ENCODE measurements around the gene ANKRD29. TPM values are rescaled to one million over a fixed set of nuclear protein-coding genes. Genes with fewer than 3 reads are reported as not detected.

ANKRD29 gene
- total and polyA plus RNA-seq, 10 of the 15 experiments (the other 5 are each of a cell fraction or from before 2014, with no cell fraction given): 0.53 to 9.2 (median 1.6) TPM

DNA sequence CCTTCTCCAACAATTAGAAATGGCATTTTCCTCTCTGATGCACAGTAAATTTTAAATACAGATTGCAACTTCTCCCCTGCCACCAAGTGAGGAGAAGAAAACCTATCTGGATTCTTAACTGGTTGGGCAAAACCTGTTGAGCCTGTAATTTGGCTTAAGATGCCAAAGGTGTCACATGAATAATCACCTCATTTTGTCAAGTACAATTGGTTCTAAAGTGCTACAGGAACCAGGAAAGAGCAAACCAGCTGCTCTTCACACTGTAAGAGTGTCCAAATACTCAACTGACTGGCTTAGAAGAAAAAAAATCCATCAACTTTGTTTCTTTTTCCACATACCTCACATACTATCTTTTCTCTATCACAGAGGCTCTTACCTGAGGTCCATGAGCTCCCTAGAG is 111.8 kb downstream of the ANKRD29 start (continued):
- TF ChIP-seq EGR1 (IDR thresholded peaks at IDR 0.05; ENCODE audit: borderline replicate concordance in 1 of 2, low read depth in 2 of 2, low read length in 2 of 2) (no peak), NKRF (conservative IDR thresholded peaks at IDR 0.05) (no peak), NRF1 (conservative IDR thresholded peaks at IDR 0.05; ENCODE audit: low read depth, low read length) (no peak), CBX3 (IDR thresholded peaks at IDR 0.05; ENCODE audit: borderline replicate concordance, low read depth) (no peak), ELK1 (IDR thresholded peaks at IDR 0.05; ENCODE audit: low read depth, low read length) (no peak), FOXM1 (IDR thresholded peaks at IDR 0.05; ENCODE audit: low read depth, low read length) (no peak)
- TF ChIP-seq, protein P1, sequence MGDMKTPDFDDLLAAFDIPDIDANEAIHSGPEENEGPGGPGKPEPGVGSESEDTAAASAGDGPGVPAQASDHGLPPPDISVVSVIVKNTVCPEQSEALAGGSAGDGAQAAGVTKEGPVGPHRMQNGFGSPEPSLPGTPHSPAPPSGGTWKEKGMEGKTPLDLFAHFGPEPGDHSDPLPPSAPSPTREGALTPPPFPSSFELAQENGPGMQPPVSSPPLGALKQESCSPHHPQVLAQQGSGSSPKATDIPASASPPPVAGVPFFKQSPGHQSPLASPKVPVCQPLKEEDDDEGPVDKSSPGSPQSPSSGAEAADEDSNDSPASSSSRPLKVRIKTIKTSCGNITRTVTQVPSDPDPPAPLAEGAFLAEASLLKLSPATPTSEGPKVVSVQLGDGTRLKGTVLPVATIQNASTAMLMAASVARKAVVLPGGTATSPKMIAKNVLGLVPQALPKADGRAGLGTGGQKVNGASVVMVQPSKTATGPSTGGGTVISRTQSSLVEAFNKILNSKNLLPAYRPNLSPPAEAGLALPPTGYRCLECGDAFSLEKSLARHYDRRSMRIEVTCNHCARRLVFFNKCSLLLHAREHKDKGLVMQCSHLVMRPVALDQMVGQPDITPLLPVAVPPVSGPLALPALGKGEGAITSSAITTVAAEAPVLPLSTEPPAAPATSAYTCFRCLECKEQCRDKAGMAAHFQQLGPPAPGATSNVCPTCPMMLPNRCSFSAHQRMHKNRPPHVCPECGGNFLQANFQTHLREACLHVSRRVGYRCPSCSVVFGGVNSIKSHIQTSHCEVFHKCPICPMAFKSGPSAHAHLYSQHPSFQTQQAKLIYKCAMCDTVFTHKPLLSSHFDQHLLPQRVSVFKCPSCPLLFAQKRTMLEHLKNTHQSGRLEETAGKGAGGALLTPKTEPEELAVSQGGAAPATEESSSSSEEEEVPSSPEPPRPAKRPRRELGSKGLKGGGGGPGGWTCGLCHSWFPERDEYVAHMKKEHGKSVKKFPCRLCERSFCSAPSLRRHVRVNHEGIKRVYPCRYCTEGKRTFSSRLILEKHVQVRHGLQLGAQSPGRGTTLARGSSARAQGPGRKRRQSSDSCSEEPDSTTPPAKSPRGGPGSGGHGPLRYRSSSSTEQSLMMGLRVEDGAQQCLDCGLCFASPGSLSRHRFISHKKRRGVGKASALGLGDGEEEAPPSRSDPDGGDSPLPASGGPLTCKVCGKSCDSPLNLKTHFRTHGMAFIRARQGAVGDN (IDR thresholded peaks at IDR 0.05): no peak

Small RNA genes lying within 50 kb of the gene (small RNA-seq; reads per million reads assigned to genes)
- gene RF00019: not detected

Other genes starting within 250 kb of the ANKRD29 start
- 48.2 and 49.1 TPM in 2 replicates for gene RIOK3, start 209.6 kb downstream of the ANKRD29 start, total RNA-seq (2014; rRNA removed)
- gene RIOK3, start 209.6 kb downstream of the ANKRD29 start, total RNA-seq (2014; rRNA removed; fragmentation: Illumina TruSeq; extraction: Trizol): 68.8 and 72.4 TPM in 2 replicates
- 44.1 and 45.6 TPM in 2 replicates for gene RIOK3, start 209.6 kb downstream of the ANKRD29 start, total RNA-seq (2021)
- 87.5 and 132 TPM in 2 replicates for gene RIOK3, start 209.6 kb downstream of the ANKRD29 start, polyA plus RNA-seq (2011; rRNA removed)
- 59.5 and 68.1 TPM in 2 replicates for gene RIOK3, start 209.6 kb downstream of the ANKRD29 start, polyA plus RNA-seq (2014; fragmentation: Illumina TruSeq; extraction: Trizol)
- 10 to 100 TPM; 18.0 to 28.1 TPM for gene RIOK3, start 209.6 kb downstream of the ANKRD29 start, polyA plus RNA-seq (2014; fragmentation: Nextera tagmentation; extraction: Ambion mirVana)
- 36.4 and 41.5 TPM in 2 replicates for gene RIOK3, start 209.6 kb downstream of the ANKRD29 start, polyA plus RNA-seq (2014; rRNA removed)
- 10 to 100 TPM; 68.9 to 70.8 TPM for gene RIOK3, start 209.6 kb downstream of the ANKRD29 start, polyA plus RNA-seq (2016; fragmentation: Nextera tagmentation; extraction: Ambion mirVana)
- gene RMC1, start 159.4 kb downstream of the ANKRD29 start, total RNA-seq (2014; rRNA removed): 47.4 and 51.9 TPM in 2 replicates
- 38.3 and 40.3 TPM in 2 replicates for gene RMC1, start 159.4 kb downstream of the ANKRD29 start, total RNA-seq (2014; rRNA removed; fragmentation: Illumina TruSeq; extraction: Trizol)
- gene RMC1, start 159.4 kb downstream of the ANKRD29 start, total RNA-seq (2021): 41.9 TPM in 2 replicates
- 49.3 and 51.4 TPM in 2 replicates for gene RMC1, start 159.4 kb downstream of the ANKRD29 start, polyA plus RNA-seq (2011; rRNA removed)
- 42.2 and 49.6 TPM in 2 replicates for gene RMC1, start 159.4 kb downstream of the ANKRD29 start, polyA plus RNA-seq (2014; fragmentation: Illumina TruSeq; extraction: Trizol)
- gene RMC1, start 159.4 kb downstream of the ANKRD29 start, polyA plus RNA-seq (2014; fragmentation: Nextera tagmentation; extraction: Ambion mirVana): 10 to 100 TPM in 1 of 2 experiments, 1 to 10 TPM in 1; 8.4 to 25.7 TPM
- 41.9 and 42.9 TPM in 2 replicates for gene RMC1, start 159.4 kb downstream of the ANKRD29 start, polyA plus RNA-seq (2014; rRNA removed)
- 10 to 100 TPM; 54.2 to 57.6 TPM for gene RMC1, start 159.4 kb downstream of the ANKRD29 start, polyA plus RNA-seq (2016; fragmentation: Nextera tagmentation; extraction: Ambion mirVana)
- gene NPC1, start 76.4 kb downstream of the ANKRD29 start, total RNA-seq (2014; rRNA removed): 18.9 and 24.0 TPM in 2 replicates
- 19.9 and 21.1 TPM in 2 replicates for gene NPC1, start 76.4 kb downstream of the ANKRD29 start, total RNA-seq (2014; rRNA removed; fragmentation: Illumina TruSeq; extraction: Trizol)
- gene NPC1, start 76.4 kb downstream of the ANKRD29 start, total RNA-seq (2021): 22.9 and 25.5 TPM in 2 replicates
- gene NPC1, start 76.4 kb downstream of the ANKRD29 start, polyA plus RNA-seq (2011; rRNA removed): 38.3 and 45.2 TPM in 2 replicates
- gene NPC1, start 76.4 kb downstream of the ANKRD29 start, polyA plus RNA-seq (2014; fragmentation: Illumina TruSeq; extraction: Trizol): 17.4 and 21.1 TPM in 2 replicates
- gene NPC1, start 76.4 kb downstream of the ANKRD29 start, polyA plus RNA-seq (2014; fragmentation: Nextera tagmentation; extraction: Ambion mirVana): 10 to 100 TPM; 10.1 to 11.0 TPM
- 15.8 and 19.0 TPM in 2 replicates for gene NPC1, start 76.4 kb downstream of the ANKRD29 start, polyA plus RNA-seq (2014; rRNA removed)
- gene NPC1, start 76.4 kb downstream of the ANKRD29 start, polyA plus RNA-seq (2016; fragmentation: Nextera tagmentation; extraction: Ambion mirVana): 10 to 100 TPM; 20.6 to 24.4 TPM
- gene LAMA3, start 26.5 kb upstream of the ANKRD29 start, total RNA-seq (2014; rRNA removed): 2.0 and 2.9 TPM in 2 replicates
- gene LAMA3, start 26.5 kb upstream of the ANKRD29 start, total RNA-seq (2014; rRNA removed; fragmentation: Illumina TruSeq; extraction: Trizol): 5.4 and 6.5 TPM in 2 replicates
- gene LAMA3, start 26.5 kb upstream of the ANKRD29 start, total RNA-seq (2021): 4.5 and 5.7 TPM in 2 replicates
- gene LAMA3, start 26.5 kb upstream of the ANKRD29 start, polyA plus RNA-seq (2011; rRNA removed): 0.37 and 0.50 TPM in 2 replicates
- gene LAMA3, start 26.5 kb upstream of the ANKRD29 start, polyA plus RNA-seq (2014; fragmentation: Illumina TruSeq; extraction: Trizol): 5.8 and 11.7 TPM in 2 replicates
- 1 to 10 TPM; 4.4 to 5.1 TPM for gene LAMA3, start 26.5 kb upstream of the ANKRD29 start, polyA plus RNA-seq (2014; fragmentation: Nextera tagmentation; extraction: Ambion mirVana)
- gene LAMA3, start 26.5 kb upstream of the ANKRD29 start, polyA plus RNA-seq (2014; rRNA removed): 2.2 and 3.3 TPM in 2 replicates
- gene LAMA3, start 26.5 kb upstream of the ANKRD29 start, polyA plus RNA-seq (2016; fragmentation: Nextera tagmentation; extraction: Ambion mirVana): 1 to 10 TPM; 6.2 to 6.3 TPM